HEK293 (cell line): ENCODE measurements around the gene MYL10.

Source experiments
- CTCF ChIA-PET: fragments of 350-600 bp; formaldehyde crosslinking; extraction: SDS; loops from one replicate; lab custom pipeline; 2021; ENCODE audit warnings: antibody characterized with exemption; lab: Yijun Ruan, JAX
- POLR2A ChIA-PET: fragments of 300-600 bp; formaldehyde crosslinking; extraction: SDS; loops from one replicate; lab custom pipeline; 2020; ENCODE audit warnings: antibody characterized with exemption, inconsistent platforms; lab: Yijun Ruan, JAX
- H3K27ac ChIP-seq: fragments of 200-500 bp; sonication (Bioruptor generic); 2 replicates; pipeline ENCODE4 v1.5.1; 2014; ENCODE audit warnings: low read depth, low read length, control low read depth, inconsistent platforms; ENCODE audit errors: extremely low read depth
- H3K36me3 ChIP-seq, 2 experiments: fragments of 200-500 bp in 1 of 2; sonication (Bioruptor generic) in 1 of 2; 1 replicate in 1 of 2; 2 replicates in 1 of 2; pipeline ENCODE4 v1.5.1; 2014 to 2017; ENCODE audit warnings: inconsistent platforms in 2 of 2, low read length in 2 of 2; ENCODE audit not compliant: control insufficient read depth in 2 of 2, insufficient read depth in 1 of 2
- H3K4me1 ChIP-seq: fragments of 200-500 bp; sonication (Bioruptor generic); 2 replicates; pipeline ENCODE4 v1.5.1; 2014; ENCODE audit warnings: mild to moderate bottlenecking, low read length, inconsistent platforms; ENCODE audit not compliant: control insufficient read depth, insufficient read depth
- H3K4me3 ChIP-seq: 2 replicates; pipeline ENCODE4 v1.5.1; 2011; ENCODE audit warnings: low read depth, mild to moderate bottlenecking, control low read depth, low read length, moderate library complexity
- H3K9me3 ChIP-seq: fragments of 200-500 bp; sonication (Bioruptor generic); 2 replicates; pipeline ENCODE4 v1.5.1; 2014; ENCODE audit warnings: low read depth, low read length, inconsistent platforms; ENCODE audit not compliant: control insufficient read depth, insufficient read depth
- BCL11A ChIP-seq: fragments of 450-650 bp; formaldehyde crosslinking; IDR thresholded peaks from 2 replicates; pipeline ENCODE4 v1.5.1; 2016; ENCODE audit warnings: low read depth, missing biosample characterization, missing genetic modification characterization
- MZF1 ChIP-seq: fragments of 450-650 bp; formaldehyde crosslinking; IDR thresholded peaks from 2 replicates; pipeline ENCODE4 v1.5.1; 2017; ENCODE audit warnings: missing biosample characterization, missing genetic modification characterization, borderline replicate concordance
- SP3 ChIP-seq: fragments of 450-650 bp; formaldehyde crosslinking; IDR thresholded peaks from 2 replicates; pipeline ENCODE4 v1.5.1; 2016; ENCODE audit warnings: missing biosample characterization, missing genetic modification characterization
- ZFP41 ChIP-seq: fragments of 450-650 bp; formaldehyde crosslinking; IDR thresholded peaks from 2 replicates; pipeline ENCODE4 v1.5.1; 2016; ENCODE audit warnings: missing biosample characterization, missing genetic modification characterization, borderline replicate concordance
- ZIC2 ChIP-seq: fragments of 450-650 bp; formaldehyde crosslinking; IDR thresholded peaks from 2 replicates; pipeline ENCODE4 v1.5.1; 2016; ENCODE audit warnings: missing biosample characterization, missing genetic modification characterization
- ZNF175 ChIP-seq: fragments of 450-650 bp; formaldehyde crosslinking; IDR thresholded peaks from 2 replicates; pipeline ENCODE4 v1.5.1; 2016; ENCODE audit warnings: missing biosample characterization, missing genetic modification characterization
- ZNF211 ChIP-seq: fragments of 450-650 bp; formaldehyde crosslinking; IDR thresholded peaks from 2 replicates; pipeline ENCODE4 v1.5.1; 2016; ENCODE audit warnings: low read depth, missing biosample characterization, missing genetic modification characterization
- ZNF391 ChIP-seq: fragments of 450-650 bp; formaldehyde crosslinking; IDR thresholded peaks from 2 replicates; pipeline ENCODE4 v1.5.1; 2016; ENCODE audit warnings: low read depth, missing biosample characterization, missing genetic modification characterization, borderline replicate concordance
- ZNF560 ChIP-seq: fragments of 450-650 bp; formaldehyde crosslinking; IDR thresholded peaks from 2 replicates; pipeline ENCODE4 v1.5.1; 2017; ENCODE audit warnings: missing biosample characterization, missing genetic modification characterization, borderline replicate concordance
- ZNF624 ChIP-seq: fragments of 450-650 bp; formaldehyde crosslinking; IDR thresholded peaks from 2 replicates; pipeline ENCODE4 v1.5.1; 2017; ENCODE audit warnings: missing biosample characterization, missing genetic modification characterization
- ZNF707 ChIP-seq: fragments of 450-650 bp; formaldehyde crosslinking; IDR thresholded peaks from 2 replicates; pipeline ENCODE4 v1.5.1; 2016; ENCODE audit warnings: missing biosample characterization, missing genetic modification characterization
- ZNF776 ChIP-seq: fragments of 450-650 bp; formaldehyde crosslinking; IDR thresholded peaks from 2 replicates; pipeline ENCODE4 v1.5.0; 2017; ENCODE audit warnings: missing biosample characterization, missing genetic modification characterization, borderline replicate concordance
- ZNF777 ChIP-seq: fragments of 450-650 bp; formaldehyde crosslinking; IDR thresholded peaks from 2 replicates; pipeline ENCODE4 v1.5.1; 2017; ENCODE audit warnings: missing biosample characterization, missing genetic modification characterization, borderline replicate concordance
- TF ChIP-seq, protein P1 (sequence below): fragments of 450-650 bp; formaldehyde crosslinking; IDR thresholded peaks from 2 replicates; pipeline ENCODE4 v1.5.1; 2016; ENCODE audit warnings: missing biosample characterization, missing genetic modification characterization
- TF ChIP-seq, protein P2 (sequence below): fragments of 450-650 bp; formaldehyde crosslinking; IDR thresholded peaks from 2 replicates; pipeline ENCODE4 v1.5.1; 2017; ENCODE audit warnings: missing biosample characterization, missing genetic modification characterization
- TF ChIP-seq, protein P3 (sequence below): fragments of 450-650 bp; IDR thresholded peaks from 2 replicates; pipeline ENCODE4 v1.5.1; 2018; ENCODE audit warnings: missing biosample characterization, mild to moderate bottlenecking, missing genetic modification characterization
- TF ChIP-seq, protein P4 (sequence below): fragments of 450-650 bp; formaldehyde crosslinking; IDR thresholded peaks from 2 replicates; pipeline ENCODE4 v1.5.1; 2016; ENCODE audit warnings: missing biosample characterization, missing genetic modification characterization
- TF ChIP-seq, protein P5 (sequence below): fragments of 450-650 bp; formaldehyde crosslinking; IDR thresholded peaks from 2 replicates; pipeline ENCODE4 v1.5.1; 2016; ENCODE audit warnings: missing biosample characterization, missing genetic modification characterization
- TF ChIP-seq, protein P6 (sequence below): fragments of 450-650 bp; formaldehyde crosslinking; IDR thresholded peaks from 2 replicates; pipeline ENCODE4 v1.5.1; 2016; ENCODE audit warnings: missing biosample characterization, missing genetic modification characterization, low read depth
- TF ChIP-seq, protein P7 (sequence below): fragments of 450-650 bp; formaldehyde crosslinking; IDR thresholded peaks from 2 replicates; pipeline ENCODE4 v1.5.1; 2017; ENCODE audit warnings: missing biosample characterization, missing genetic modification characterization

The MYL10 gene

DNA sequence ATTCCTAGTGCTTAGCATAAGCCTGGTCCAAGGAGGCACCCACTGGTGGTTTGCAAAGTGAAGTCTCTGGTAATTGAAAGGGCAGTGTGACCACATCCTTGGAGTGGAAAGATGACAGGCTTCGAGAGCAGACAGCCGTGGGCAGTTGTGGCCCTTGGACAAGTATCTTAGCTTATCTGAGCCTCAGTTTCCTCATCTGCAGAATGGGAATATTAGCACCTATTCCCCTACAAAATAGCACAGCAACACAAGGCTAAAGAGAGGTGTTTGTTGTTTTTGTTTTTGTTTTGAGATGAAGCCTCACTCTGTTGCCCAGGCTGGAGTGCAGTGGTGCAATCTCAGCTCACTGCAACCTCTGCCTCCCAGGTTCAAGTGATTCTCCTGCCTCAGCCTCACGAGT lies 29.3 kb downstream of the MYL10 start:
- Histone ChIP-seq H3K4me1 (no peaks in the 10 kb centered on the region), H3K27ac (no peak overlapping the region), H3K36me3 (no peaks in the 10 kb centered on the region), H3K4me3 (no peak overlapping the region), H3K9me3 (no peaks in the 10 kb centered on the region)
- TF ChIP-seq ZNF211 (tag by site-specific recombination): no peak
- TF ChIP-seq ZFP41 (tag by site-specific recombination): no peak
- TF ChIP-seq ZNF777: no peak
- TF ChIP-seq, protein P1, sequence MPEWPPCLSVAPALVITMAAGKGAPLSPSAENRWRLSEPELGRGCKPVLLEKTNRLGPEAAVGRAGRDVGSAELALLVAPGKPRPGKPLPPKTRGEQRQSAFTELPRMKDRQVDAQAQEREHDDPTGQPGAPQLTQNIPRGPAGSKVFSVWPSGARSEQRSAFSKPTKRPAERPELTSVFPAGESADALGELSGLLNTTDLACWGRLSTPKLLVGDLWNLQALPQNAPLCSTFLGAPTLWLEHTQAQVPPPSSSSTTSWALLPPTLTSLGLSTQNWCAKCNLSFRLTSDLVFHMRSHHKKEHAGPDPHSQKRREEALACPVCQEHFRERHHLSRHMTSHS (tag by site-specific recombination): no peak
- TF ChIP-seq MZF1: no peak
- ChIA-PET CTCF (interaction anchor here (0.7 to 4.6 kb wide), 5 partner anchors 23 to 673 kb away, joined by 3 to 39 read pairs (median 4); no protein-coding TSS in a partner anchor), POLR2A (no interaction called here)

DNA sequence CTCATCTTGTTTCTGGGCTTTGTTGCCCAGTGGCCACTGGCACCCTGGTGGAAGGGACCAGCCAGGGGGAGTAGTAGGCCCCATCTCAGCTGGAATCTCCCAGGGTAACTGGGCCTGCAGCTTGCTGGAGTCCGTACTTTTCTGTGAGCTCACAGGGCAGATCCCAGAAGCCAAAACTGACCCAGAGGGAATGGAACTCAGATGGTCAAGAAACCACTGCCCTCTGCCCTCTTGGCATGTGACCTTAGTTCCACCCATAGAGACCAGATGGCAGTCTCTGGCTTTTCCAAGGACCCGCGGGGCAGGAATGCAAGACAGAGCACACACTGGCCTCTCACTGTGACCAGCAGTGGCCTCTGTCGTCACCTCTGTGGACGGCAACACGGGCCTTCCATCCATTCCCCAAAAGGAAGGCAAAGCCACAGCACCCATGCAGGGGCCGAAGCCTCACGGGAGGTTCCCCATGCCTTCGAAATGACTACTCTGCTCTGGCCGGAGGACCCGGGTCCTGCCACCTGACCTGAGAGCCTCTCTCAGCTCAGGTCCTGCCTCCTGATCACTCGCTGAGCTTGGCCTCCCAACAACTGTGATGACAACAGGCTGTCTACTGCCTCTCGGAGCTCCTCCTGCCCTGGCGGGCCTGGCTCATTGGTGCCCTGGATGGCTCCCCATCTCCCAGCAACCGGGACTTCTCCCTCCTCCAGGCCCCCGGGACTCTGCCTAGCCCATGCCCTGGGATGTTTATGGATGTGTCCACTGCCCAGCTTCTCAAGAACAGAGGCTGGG lies 29.9 kb downstream of the MYL10 start:
- no peak overlapping the region for H3K27ac ChIP-seq
- H3K36me3 ChIP-seq: no peaks in the 10 kb centered on the region
- no peaks in the 10 kb centered on the region for H3K9me3 ChIP-seq
- POLR2A ChIA-PET: no interaction called here
- CTCF ChIA-PET: interaction anchor here (1.5 to 2.4 kb wide), 2 partner anchors 56 to 638 kb away, joined by 4 to 8 read pairs; no protein-coding TSS in a partner anchor
- no peaks in the 10 kb centered on the region for H3K4me1 ChIP-seq
- H3K4me3 ChIP-seq: no peak overlapping the region
- TF ChIP-seq ZIC2: peak; percentile 72
- TF ChIP-seq, protein P2, sequence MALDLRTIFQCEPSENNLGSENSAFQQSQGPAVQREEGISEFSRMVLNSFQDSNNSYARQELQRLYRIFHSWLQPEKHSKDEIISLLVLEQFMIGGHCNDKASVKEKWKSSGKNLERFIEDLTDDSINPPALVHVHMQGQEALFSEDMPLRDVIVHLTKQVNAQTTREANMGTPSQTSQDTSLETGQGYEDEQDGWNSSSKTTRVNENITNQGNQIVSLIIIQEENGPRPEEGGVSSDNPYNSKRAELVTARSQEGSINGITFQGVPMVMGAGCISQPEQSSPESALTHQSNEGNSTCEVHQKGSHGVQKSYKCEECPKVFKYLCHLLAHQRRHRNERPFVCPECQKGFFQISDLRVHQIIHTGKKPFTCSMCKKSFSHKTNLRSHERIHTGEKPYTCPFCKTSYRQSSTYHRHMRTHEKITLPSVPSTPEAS (tag by site-specific recombination): no peak
- no peak for TF ChIP-seq ZNF624 (tag by site-specific recombination)

DNA sequence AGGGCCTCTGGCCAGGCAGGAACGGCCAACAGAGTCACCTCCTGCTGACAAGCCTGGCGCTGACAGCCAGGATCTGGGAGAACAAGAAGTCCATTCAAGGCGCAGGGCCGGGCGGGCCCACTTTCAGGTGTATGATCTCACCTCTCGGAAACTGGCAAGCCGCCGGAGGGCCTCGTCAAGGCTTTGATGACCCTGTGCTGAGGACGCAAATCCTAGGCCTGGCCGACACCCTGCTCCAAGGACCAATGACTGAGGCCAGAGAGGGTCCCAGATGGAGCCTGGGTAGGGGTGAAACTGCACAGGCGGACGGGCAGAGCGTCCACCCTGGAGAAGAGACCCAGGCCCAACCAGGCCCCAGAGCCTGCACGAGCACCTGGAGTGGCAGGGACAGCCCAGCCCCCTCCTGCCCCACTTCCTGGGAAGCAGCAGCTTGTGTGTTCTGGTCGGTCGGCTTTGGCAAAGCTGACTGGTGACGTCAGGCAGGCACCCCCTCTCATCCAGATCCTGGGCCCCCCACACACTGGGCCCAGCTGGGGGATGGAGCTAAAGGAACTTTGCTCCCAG lies 30.6 kb downstream of the MYL10 start:
- Histone ChIP-seq H3K4me1 (no peaks in the 10 kb centered on the region), H3K9me3 (no peaks in the 10 kb centered on the region), H3K36me3 (no peaks in the 10 kb centered on the region), H3K27ac (no peak overlapping the region), H3K4me3 (no peak overlapping the region)
- CTCF ChIA-PET: interaction anchor here (0.5 to 2.4 kb wide), 2 partner anchors 56 to 60 kb away, joined by 3 to 8 read pairs; no protein-coding TSS in a partner anchor
- POLR2A ChIA-PET: no interaction called here
- TF ChIP-seq, protein P3, sequence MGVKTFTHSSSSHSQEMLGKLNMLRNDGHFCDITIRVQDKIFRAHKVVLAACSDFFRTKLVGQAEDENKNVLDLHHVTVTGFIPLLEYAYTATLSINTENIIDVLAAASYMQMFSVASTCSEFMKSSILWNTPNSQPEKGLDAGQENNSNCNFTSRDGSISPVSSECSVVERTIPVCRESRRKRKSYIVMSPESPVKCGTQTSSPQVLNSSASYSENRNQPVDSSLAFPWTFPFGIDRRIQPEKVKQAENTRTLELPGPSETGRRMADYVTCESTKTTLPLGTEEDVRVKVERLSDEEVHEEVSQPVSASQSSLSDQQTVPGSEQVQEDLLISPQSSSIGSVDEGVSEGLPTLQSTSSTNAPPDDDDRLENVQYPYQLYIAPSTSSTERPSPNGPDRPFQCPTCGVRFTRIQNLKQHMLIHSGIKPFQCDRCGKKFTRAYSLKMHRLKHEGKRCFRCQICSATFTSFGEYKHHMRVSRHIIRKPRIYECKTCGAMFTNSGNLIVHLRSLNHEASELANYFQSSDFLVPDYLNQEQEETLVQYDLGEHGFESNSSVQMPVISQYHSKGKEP (tag by site-specific recombination): no peak
- TF ChIP-seq, protein P4, sequence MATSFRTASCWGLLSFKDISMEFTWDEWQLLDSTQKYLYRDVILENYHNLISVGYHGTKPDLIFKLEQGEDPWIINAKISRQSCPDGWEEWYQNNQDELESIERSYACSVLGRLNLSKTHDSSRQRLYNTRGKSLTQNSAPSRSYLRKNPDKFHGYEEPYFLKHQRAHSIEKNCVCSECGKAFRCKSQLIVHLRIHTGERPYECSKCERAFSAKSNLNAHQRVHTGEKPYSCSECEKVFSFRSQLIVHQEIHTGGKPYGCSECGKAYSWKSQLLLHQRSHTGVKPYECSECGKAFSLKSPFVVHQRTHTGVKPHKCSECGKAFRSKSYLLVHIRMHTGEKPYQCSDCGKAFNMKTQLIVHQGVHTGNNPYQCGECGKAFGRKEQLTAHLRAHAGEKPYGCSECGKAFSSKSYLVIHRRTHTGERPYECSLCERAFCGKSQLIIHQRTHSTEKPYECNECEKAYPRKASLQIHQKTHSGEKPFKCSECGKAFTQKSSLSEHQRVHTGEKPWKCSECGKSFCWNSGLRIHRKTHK (tag by site-specific recombination): no peak
- TF ChIP-seq ZNF175 (no peak), SP3 (no peak), BCL11A (tag by site-specific recombination) (no peak), ZNF560 (no peak), ZNF776 (tag by site-specific recombination) (no peak), ZNF391 (tag by site-specific recombination) (no peak), ZNF707 (no peak)
- TF ChIP-seq, protein P5, sequence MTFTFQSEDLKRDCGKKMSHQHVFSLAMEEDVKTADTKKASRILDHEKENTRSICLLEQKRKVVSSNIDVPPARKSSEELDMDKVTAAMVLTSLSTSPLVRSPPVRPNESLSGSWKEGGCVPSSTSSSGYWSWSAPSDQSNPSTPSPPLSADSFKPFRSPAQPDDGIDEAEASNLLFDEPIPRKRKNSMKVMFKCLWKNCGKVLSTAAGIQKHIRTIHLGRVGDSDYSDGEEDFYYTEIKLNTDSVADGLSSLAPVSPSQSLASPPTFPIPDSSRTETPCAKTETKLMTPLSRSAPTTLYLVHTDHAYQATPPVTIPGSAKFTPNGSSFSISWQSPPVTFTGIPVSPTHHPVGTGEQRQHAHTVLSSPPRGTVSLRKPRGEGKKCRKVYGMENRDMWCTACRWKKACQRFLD: no peak
- TF ChIP-seq, protein P6, sequence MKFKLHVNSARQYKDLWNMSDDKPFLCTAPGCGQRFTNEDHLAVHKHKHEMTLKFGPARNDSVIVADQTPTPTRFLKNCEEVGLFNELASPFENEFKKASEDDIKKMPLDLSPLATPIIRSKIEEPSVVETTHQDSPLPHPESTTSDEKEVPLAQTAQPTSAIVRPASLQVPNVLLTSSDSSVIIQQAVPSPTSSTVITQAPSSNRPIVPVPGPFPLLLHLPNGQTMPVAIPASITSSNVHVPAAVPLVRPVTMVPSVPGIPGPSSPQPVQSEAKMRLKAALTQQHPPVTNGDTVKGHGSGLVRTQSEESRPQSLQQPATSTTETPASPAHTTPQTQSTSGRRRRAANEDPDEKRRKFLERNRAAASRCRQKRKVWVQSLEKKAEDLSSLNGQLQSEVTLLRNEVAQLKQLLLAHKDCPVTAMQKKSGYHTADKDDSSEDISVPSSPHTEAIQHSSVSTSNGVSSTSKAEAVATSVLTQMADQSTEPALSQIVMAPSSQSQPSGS (tag by site-specific recombination): no peak
- TF ChIP-seq, protein P7, sequence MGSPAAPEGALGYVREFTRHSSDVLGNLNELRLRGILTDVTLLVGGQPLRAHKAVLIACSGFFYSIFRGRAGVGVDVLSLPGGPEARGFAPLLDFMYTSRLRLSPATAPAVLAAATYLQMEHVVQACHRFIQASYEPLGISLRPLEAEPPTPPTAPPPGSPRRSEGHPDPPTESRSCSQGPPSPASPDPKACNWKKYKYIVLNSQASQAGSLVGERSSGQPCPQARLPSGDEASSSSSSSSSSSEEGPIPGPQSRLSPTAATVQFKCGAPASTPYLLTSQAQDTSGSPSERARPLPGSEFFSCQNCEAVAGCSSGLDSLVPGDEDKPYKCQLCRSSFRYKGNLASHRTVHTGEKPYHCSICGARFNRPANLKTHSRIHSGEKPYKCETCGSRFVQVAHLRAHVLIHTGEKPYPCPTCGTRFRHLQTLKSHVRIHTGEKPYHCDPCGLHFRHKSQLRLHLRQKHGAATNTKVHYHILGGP (tag by site-specific recombination): no peak
